K562 (cell line): Measurements from ENCODE around the gene EFCAB8. TPM values are rescaled to one million over a fixed set of nuclear protein-coding genes. Genes with fewer than 3 reads are reported as not detected.
A peak's percentile ranks its signal among the peaks of the same experiment; 100 is the strongest.

ENCODE experiments used
- ATAC-seq: fragments of 200-7000 bp; cut with Tn5 transposase; 3 replicates; pipeline ENCODE4 v1.9.1; 2020; ENCODE audit warnings: moderate library complexity
- BruUV-seq: library from RNA; stranded (reverse); fragments of 400-500 nt; replicated peaks from 2 replicates; lab custom pipeline; 2021; lab: Mats Ljungman, UMichigan
- CTCF ChIA-PET: fragments of 300-600 bp; formaldehyde crosslinking; extraction: SDS; loops from one replicate; lab custom pipeline; 2021; ENCODE audit warnings: low intra/inter-chr PET ratio; lab: Yijun Ruan, JAX
- POLR2A ChIA-PET: fragments of 300-600, 350-650 bp; sonication (Branson Sonifier 250); formaldehyde crosslinking; extraction: SDS; loops from one replicate; lab custom pipeline; 2021; ENCODE audit warnings: antibody characterized with exemption, inconsistent platforms; lab: Yijun Ruan, JAX
- DNase-seq, 4 experiments: peaks; one replicate each; pipeline versions ENCODE4 v3.0.0 to v3.0.0-alpha.2; 2011 to 2018; ENCODE audit warnings: low spot score in 3 of 4, mixed read lengths in 3 of 4; ENCODE audit errors: extremely low read depth in 1 of 4
- FAIRE-seq: peaks from 2 replicates; lab custom pipeline; 2011; peaks lifted over from hg19 to GRCh38; lab: Jason Lieb, UNC
- H2AFZ ChIP-seq: 2 replicates; pipeline ENCODE4 v1.6.0; 2011; ENCODE audit warnings: low read depth, low read length, control low read depth, inconsistent platforms
- H3K27ac ChIP-seq: fragments of 200-600 bp; 3 replicates; pipeline ENCODE4 v1.8.0; 2011; ENCODE audit warnings: low read depth, mild to moderate bottlenecking, control low read depth, inconsistent platforms, low read length, moderate library complexity, mixed read lengths; ENCODE audit errors: extremely low read depth
- H3K27me3 ChIP-seq, 2 experiments: fragments of 300-600 bp in 1 of 2; 2 replicates in 1 of 2; 3 replicates in 1 of 2; pipeline versions ENCODE4 v1.6.0 to v1.8.0; 2011; ENCODE audit warnings: inconsistent platforms in 2 of 2, low read length in 2 of 2, mild to moderate bottlenecking in 1 of 2, mixed read lengths in 1 of 2, moderate library complexity in 1 of 2; ENCODE audit not compliant: control insufficient read depth in 2 of 2, insufficient read depth in 2 of 2
- H3K36me3 ChIP-seq: fragments of 300-600 bp; 3 replicates; pipeline ENCODE4 v1.8.0; 2011; ENCODE audit warnings: mild to moderate bottlenecking, low read length, inconsistent platforms; ENCODE audit not compliant: control insufficient read depth, insufficient read depth
- H3K4me1 ChIP-seq, 2 experiments: fragments of 200-600 bp in 1 of 2; replicated peaks in 1 of 2; 2 replicates in 1 of 2; 3 replicates in 1 of 2; pipeline versions ENCODE4 v1.5.1 to v1.8.0; 2011; ENCODE audit warnings: inconsistent platforms in 2 of 2, low read length in 2 of 2, mild to moderate bottlenecking in 1 of 2, mixed read lengths in 1 of 2, moderate library complexity in 1 of 2; ENCODE audit not compliant: control insufficient read depth in 2 of 2, insufficient read depth in 2 of 2
- H3K4me2 ChIP-seq: 2 replicates; pipeline ENCODE4 v1.6.1; 2011; ENCODE audit warnings: low read length, control low read depth, inconsistent platforms, mixed read lengths; ENCODE audit not compliant: insufficient read depth
- H3K4me3 ChIP-seq: fragments of 200-600 bp; sonication (generic), shearing (Covaris generic); 2 replicates; pipeline ENCODE4 v1.5.1; 2016; ENCODE audit warnings: control low read depth, inconsistent platforms
- H3K79me2 ChIP-seq: fragments of 200-600 bp; 3 replicates; pipeline ENCODE4 v1.8.0; 2011; ENCODE audit warnings: low read length, inconsistent platforms; ENCODE audit not compliant: control insufficient read depth, insufficient read depth
- H3K9ac ChIP-seq, 2 experiments: 2 replicates each; pipeline versions ENCODE4 v1.6.0 to v1.6.1; 2011; ENCODE audit warnings: low read depth in 2 of 2, low read length in 2 of 2, control low read depth in 1 of 2, inconsistent platforms in 1 of 2, mild to moderate bottlenecking in 1 of 2, mixed read lengths in 1 of 2; ENCODE audit not compliant: insufficient read depth in 1 of 2
- H3K9me1 ChIP-seq: one replicate; pipeline ENCODE4 v1.6.0; 2011; ENCODE audit warnings: inconsistent platforms, mild to moderate bottlenecking, low read length, moderate library complexity; ENCODE audit not compliant: control insufficient read depth, insufficient read depth
- H3K9me3 ChIP-seq: replicated peaks from 2 replicates; pipeline ENCODE4 v1.5.1; 2011; ENCODE audit warnings: low read depth, low read length, inconsistent platforms; ENCODE audit not compliant: control insufficient read depth, insufficient read depth
- H4K20me1 ChIP-seq: replicated peaks from 2 replicates; pipeline ENCODE4 v1.6.1; 2011; ENCODE audit warnings: low read length, inconsistent platforms, mixed read lengths; ENCODE audit not compliant: control insufficient read depth, insufficient read depth
- BCOR ChIP-seq: fragments of 450-650 bp; IDR thresholded peaks from 2 replicates; pipeline ENCODE4 v1.6.1; 2016
- CBX8 ChIP-seq: fragments of 200-600 bp; sonication (generic); IDR thresholded peaks from 2 replicates; pipeline ENCODE4 v1.6.1; 2012; ENCODE audit warnings: borderline replicate concordance, mixed run types, low read depth, mild to moderate bottlenecking, moderate library complexity, mixed read lengths, low read length, control low read depth, inconsistent platforms; ENCODE audit not compliant: poor library complexity, severe bottlenecking; ENCODE audit errors: extremely low read depth
- CEBPB ChIP-seq: fragments of 450-650 bp; IDR thresholded peaks from 2 replicates; pipeline ENCODE4 v1.6.1; 2016; ENCODE audit warnings: missing genetic modification characterization, missing compliant biosample characterization
- CHD4 ChIP-seq: fragments of 200-600 bp; sonication (generic); IDR thresholded peaks from 3 replicates; pipeline ENCODE4 v1.6.1; 2012; ENCODE audit warnings: low read depth, mild to moderate bottlenecking, mixed read lengths, low read length, inconsistent platforms; ENCODE audit not compliant: insufficient read depth, insufficient replicate concordance, poor library complexity, severe bottlenecking
- NRF1 ChIP-seq, 2 experiments: fragments of 450-650 bp; IDR thresholded peaks in 1 of 2; conservative IDR thresholded peaks in 1 of 2; 2 replicates each; pipeline ENCODE4 v1.6.1; 2014; ENCODE audit warnings: mild to moderate bottlenecking in 2 of 2
- RCOR1 ChIP-seq, 2 experiments: IDR thresholded peaks; 2 replicates each; pipeline ENCODE4 v1.6.1; 2012; ENCODE audit warnings: low read depth in 2 of 2, low read length in 2 of 2, borderline replicate concordance in 1 of 2, improper control_type of control experiment in 1 of 2
- STAT5B ChIP-seq: fragments of 250-450 bp; sonication (Bioruptor Pico); IDR thresholded peaks from 2 replicates; pipeline ENCODE4 v1.8.0; 2021; ENCODE audit warnings: mild to moderate bottlenecking, inconsistent platforms
- ZNF12 ChIP-seq: sonication (generic); formaldehyde crosslinking; IDR thresholded peaks from 2 replicates; pipeline ENCODE4 v1.4.0; 2020; ENCODE audit warnings: mild to moderate bottlenecking, missing genetic modification reagents
- ZNF165 ChIP-seq: fragments of 250-450 bp; sonication (Bioruptor Pico); IDR thresholded peaks from 2 replicates; pipeline ENCODE4 v1.4.0; 2020; ENCODE audit warnings: borderline replicate concordance
- ZNF174 ChIP-seq: fragments of 250-450 bp; sonication (Bioruptor Pico); IDR thresholded peaks from 2 replicates; pipeline ENCODE4 v1.4.0; 2020; ENCODE audit warnings: mild to moderate bottlenecking
- ZNF589 ChIP-seq: fragments of 200-800 bp; sonication (Bioruptor generic); IDR thresholded peaks from 2 replicates; pipeline ENCODE4 v1.6.1; 2016; ENCODE audit warnings: low read depth, missing genetic modification characterization, missing compliant biosample characterization
- whole genome bisulfite sequencing: fragments of 100-300 bp; shearing (Covaris generic); methylation state at CpG from one replicate; pipeline ENCODE4 v1.1.6; 2016; ENCODE audit warnings: low coverage, mixed read lengths; ENCODE audit not compliant: insufficient coverage; ENCODE audit errors: missing lambda C conversion rate; 5-methylcytosine and 5-hydroxymethylcytosine counted together
- in situ Hi-C: fragments of 300-500 bp; cut with MboI; formaldehyde crosslinking; loops from 4 replicates; pipeline ENCODE4 v1.15.0; 2018; ENCODE audit warnings: inconsistent platforms, mixed read lengths
- intact Hi-C: fragments of 100-400 bp; cut with micrococcal nuclease; formaldehyde crosslinking; loops from 2 replicates; pipeline ENCODE4 v1.14.2; 2022
- polyA plus RNA-seq, 8 experiments: library from polyadenylated mRNA; depleted of rRNA in 4 of 8; stranded (reverse) in 5 of 8; unstranded in 3 of 8; fragments of >200 nt; fragmentation: Nextera tagmentation in 2 of 8; fragmentation: Illumina TruSeq in 1 of 8; extraction: Ambion mirVana in 2 of 8; extraction: Trizol in 1 of 8; gene quantifications; 2 replicates each; pipeline versions ENCODE4 v1.2.1 to v1.2.3, GENCODE V29; 2011 to 2014; ENCODE audit warnings: inconsistent platforms in 1 of 8, missing spikeins in 1 of 8
- total RNA-seq, 7 experiments: library from RNA; depleted of rRNA in 6 of 7; stranded (reverse); fragments of >200 nt in 6 of 7; fragmentation: Illumina TruSeq in 2 of 7; extraction: Trizol in 2 of 7; gene quantifications; 2 replicates each; pipeline versions ENCODE4 v1.2.1 to v1.2.3, GENCODE V29; 2011 to 2021; ENCODE audit warnings: low replicate concordance in 1 of 7
- TF ChIP-seq, protein P1 (sequence below), 3 experiments: fragments of 200-800 bp in 1 of 3; sonication (Bioruptor generic) in 1 of 3; sonication (generic) in 1 of 3; formaldehyde crosslinking in 1 of 3; IDR thresholded peaks; 2 replicates each; pipeline versions ENCODE4 v1.6.1 to v1.8.0; 2016 to 2022; ENCODE audit warnings: mild to moderate bottlenecking in 2 of 3, missing compliant biosample characterization in 2 of 3, missing genetic modification characterization in 2 of 3, missing genetic modification reagents in 1 of 3
- TF ChIP-seq, protein P2 (sequence below): fragments of 250-450 bp; sonication (Bioruptor Pico); IDR thresholded peaks from 2 replicates; pipeline ENCODE4 v1.4.0; 2020; ENCODE audit warnings: mild to moderate bottlenecking, moderate library complexity
- TF ChIP-seq, protein P3 (sequence below): IDR thresholded peaks from 2 replicates; pipeline ENCODE4 v1.6.1; 2012; ENCODE audit warnings: low read depth, low read length, improper control_type of control experiment, borderline replicate concordance
- TF ChIP-seq, protein P4 (sequence below): sonication (generic); formaldehyde crosslinking; IDR thresholded peaks from 2 replicates; pipeline ENCODE4 v1.8.1; 2023; ENCODE audit warnings: mild to moderate bottlenecking, missing genetic modification reagents

The EFCAB8 gene
- total and polyA plus RNA-seq, 9 of the 15 experiments (the other 6 are each of a cell fraction or from before 2014, with no cell fraction given): 0.03 to 0.18 (median 0.11) TPM; not detected in 6

- no peaks in the 10 kb centered on the region for H3K9me3 ChIP-seq
- H2AFZ ChIP-seq: peak overlapping the region; percentile 50; the same call in 1 of the 2 replicates
- DNase-seq (no peak), ATAC-seq (peak; percentile 18; the same call in 1 of the 3 replicates), FAIRE-seq (no peak)
- no TSS peak for BruUV-seq
- no peak overlapping the region for H3K9ac ChIP-seq
- H3K4me2 ChIP-seq: no peak overlapping the region
- no peak overlapping the region for H3K27ac ChIP-seq
- intact Hi-C loops: no loop called here
- H3K27me3 ChIP-seq: peaks cover 20 to 62% of the 10 kb centered on the region in 2 experiments
- no peaks in the 10 kb centered on the region; the same call in 1 of the 2 replicates for H4K20me1 ChIP-seq
- no peak overlapping the region for H3K4me3 ChIP-seq
- in situ Hi-C loops: no loop called here
- H3K4me1 ChIP-seq: peaks cover 5 to 8% of the 10 kb centered on the region in 2 experiments; a peak in 3 of 5 replicates
- no peaks in the 10 kb centered on the region for H3K79me2 ChIP-seq
- POLR2A ChIA-PET: interaction anchor here (0.7 kb wide), 1 partner anchor 413 kb away, joined by 3 read pairs; no protein-coding TSS in a partner anchor
- WGBS: 33% methylated on average over 5 of the region's 6 CpGs
- CTCF ChIA-PET: no interaction called here
- no peaks in the 10 kb centered on the region for H3K36me3 ChIP-seq
- H3K9me1 ChIP-seq: no peaks in the 10 kb centered on the region
- TF ChIP-seq NRF1 (conservative IDR thresholded peaks at IDR 0.05 in 1 of 2, IDR thresholded peaks at IDR 0.05 in 1 of 2) (no peak), CBX8 (no peak), BCOR (no peak), ZNF12 (no peak), RCOR1 (IDR thresholded peaks at IDR 0.05; ENCODE audit: borderline replicate concordance in 1 of 2, low read depth in 2 of 2, low read length in 2 of 2) (no peak), ZNF165 (CRISPR knock-in tag) (no peak), ZNF589 (CRISPR knock-in tag) (no peak), ZNF174 (CRISPR knock-in tag) (no peak), CHD4 (no peak), CEBPB (tag) (no peak), STAT5B (CRISPR knock-in tag) (no peak)
- TF ChIP-seq, protein P1, sequence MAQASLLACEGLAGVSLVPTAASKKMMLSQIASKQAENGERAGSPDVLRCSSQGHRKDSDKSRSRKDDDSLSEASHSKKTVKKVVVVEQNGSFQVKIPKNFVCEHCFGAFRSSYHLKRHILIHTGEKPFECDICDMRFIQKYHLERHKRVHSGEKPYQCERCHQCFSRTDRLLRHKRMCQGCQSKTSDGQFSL (CRISPR knock-in tag; IDR thresholded peaks at IDR 0.05): no peak
- TF ChIP-seq, protein P1 (tag; IDR thresholded peaks at IDR 0.05): no peak
- TF ChIP-seq, protein P2, sequence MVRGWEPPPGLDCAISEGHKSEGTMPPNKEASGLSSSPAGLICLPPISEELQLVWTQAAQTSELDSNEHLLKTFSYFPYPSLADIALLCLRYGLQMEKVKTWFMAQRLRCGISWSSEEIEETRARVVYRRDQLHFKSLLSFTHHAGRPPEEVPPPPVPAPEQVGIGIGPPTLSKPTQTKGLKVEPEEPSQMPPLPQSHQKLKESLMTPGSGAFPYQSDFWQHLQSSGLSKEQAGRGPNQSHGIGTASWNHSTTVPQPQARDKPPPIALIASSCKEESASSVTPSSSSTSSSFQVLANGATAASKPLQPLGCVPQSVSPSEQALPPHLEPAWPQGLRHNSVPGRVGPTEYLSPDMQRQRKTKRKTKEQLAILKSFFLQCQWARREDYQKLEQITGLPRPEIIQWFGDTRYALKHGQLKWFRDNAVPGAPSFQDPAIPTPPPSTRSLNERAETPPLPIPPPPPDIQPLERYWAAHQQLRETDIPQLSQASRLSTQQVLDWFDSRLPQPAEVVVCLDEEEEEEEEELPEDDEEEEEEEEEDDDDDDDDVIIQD (CRISPR knock-in tag): no peak
- TF ChIP-seq, protein P3, sequence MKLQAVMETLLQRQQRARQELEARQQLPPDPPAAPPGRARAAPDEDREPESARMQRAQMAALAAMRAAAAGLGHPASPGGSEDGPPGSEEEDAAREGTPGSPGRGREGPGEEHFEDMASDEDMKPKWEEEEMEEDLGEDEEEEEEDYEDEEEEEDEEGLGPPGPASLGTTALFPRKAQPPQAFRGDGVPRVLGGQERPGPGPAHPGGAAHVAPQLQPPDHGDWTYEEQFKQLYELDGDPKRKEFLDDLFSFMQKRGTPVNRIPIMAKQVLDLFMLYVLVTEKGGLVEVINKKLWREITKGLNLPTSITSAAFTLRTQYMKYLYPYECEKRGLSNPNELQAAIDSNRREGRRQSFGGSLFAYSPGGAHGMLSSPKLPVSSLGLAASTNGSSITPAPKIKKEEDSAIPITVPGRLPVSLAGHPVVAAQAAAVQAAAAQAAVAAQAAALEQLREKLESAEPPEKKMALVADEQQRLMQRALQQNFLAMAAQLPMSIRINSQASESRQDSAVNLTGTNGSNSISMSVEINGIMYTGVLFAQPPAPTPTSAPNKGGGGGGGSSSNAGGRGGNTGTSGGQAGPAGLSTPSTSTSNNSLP: no peak
- TF ChIP-seq, protein P4, sequence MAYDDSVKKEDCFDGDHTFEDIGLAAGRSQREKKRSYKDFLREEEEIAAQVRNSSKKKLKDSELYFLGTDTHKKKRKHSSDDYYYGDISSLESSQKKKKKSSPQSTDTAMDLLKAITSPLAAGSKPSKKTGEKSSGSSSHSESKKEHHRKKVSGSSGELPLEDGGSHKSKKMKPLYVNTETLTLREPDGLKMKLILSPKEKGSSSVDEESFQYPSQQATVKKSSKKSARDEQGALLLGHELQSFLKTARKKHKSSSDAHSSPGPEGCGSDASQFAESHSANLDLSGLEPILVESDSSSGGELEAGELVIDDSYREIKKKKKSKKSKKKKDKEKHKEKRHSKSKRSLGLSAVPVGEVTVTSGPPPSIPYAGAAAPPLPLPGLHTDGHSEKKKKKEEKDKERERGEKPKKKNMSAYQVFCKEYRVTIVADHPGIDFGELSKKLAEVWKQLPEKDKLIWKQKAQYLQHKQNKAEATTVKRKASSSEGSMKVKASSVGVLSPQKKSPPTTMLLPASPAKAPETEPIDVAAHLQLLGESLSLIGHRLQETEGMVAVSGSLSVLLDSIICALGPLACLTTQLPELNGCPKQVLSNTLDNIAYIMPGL (CRISPR knock-in tag): no peak
Observed at GRCh38 chr20:32971703-32972161, 113.0 kb downstream of the EFCAB8 start.
